HepG2 (cell line): Measurements from ENCODE around the gene THOP1. TPM values are rescaled to one million over a fixed set of nuclear protein-coding genes. Genes with fewer than 3 reads are reported as not detected.
A peak's percentile ranks its signal among the peaks of the same experiment; 100 is the strongest.

Experiments used
- HNRNPLL ChIP-seq: fragments of 200-400 bp; formaldehyde crosslinking; IDR thresholded peaks from 2 replicates; pipeline ENCODE4 v1.6.1; 2017; ENCODE audit warnings: mild to moderate bottlenecking, low read depth, low read length; ENCODE audit not compliant: poor library complexity, severe bottlenecking
- IRX3 ChIP-seq: sonication (generic); formaldehyde crosslinking; IDR thresholded peaks from 2 replicates; pipeline ENCODE4 v1.8.1; 2023; ENCODE audit warnings: mild to moderate bottlenecking, low read depth, missing genetic modification reagents, borderline replicate concordance
- KAT8 ChIP-seq: IDR thresholded peaks from 2 replicates; pipeline ENCODE4 v1.6.1; 2016; ENCODE audit warnings: missing genetic modification reagents, missing compliant biosample characterization
- KDM5B ChIP-seq: sonication (generic); formaldehyde crosslinking; IDR thresholded peaks from 2 replicates; pipeline ENCODE4 v1.4.0; 2020; ENCODE audit warnings: missing genetic modification reagents, mild to moderate bottlenecking, borderline replicate concordance
- KLF11 ChIP-seq: IDR thresholded peaks from 2 replicates; pipeline ENCODE4 v1.6.1; 2016; ENCODE audit warnings: missing compliant biosample characterization
- NFYC ChIP-seq: IDR thresholded peaks from 2 replicates; pipeline ENCODE4 v1.6.1; 2016; ENCODE audit warnings: missing genetic modification reagents, missing compliant biosample characterization
- RELA ChIP-seq: sonication (generic); formaldehyde crosslinking; IDR thresholded peaks from 2 replicates; pipeline ENCODE4 v1.4.0; 2020; ENCODE audit warnings: missing genetic modification reagents
- SIN3B ChIP-seq: fragments of 150-350 bp; IDR thresholded peaks from 2 replicates; pipeline ENCODE4 v1.6.1; 2014; ENCODE audit warnings: low read length
- SMC3 ChIP-seq: IDR thresholded peaks from 2 replicates; pipeline ENCODE4 v1.6.1; 2011; ENCODE audit warnings: low read length, improper control_type of control experiment
- TEF ChIP-seq: sonication (generic); formaldehyde crosslinking; IDR thresholded peaks from 2 replicates; pipeline ENCODE4 v1.5.0; 2020; ENCODE audit warnings: missing genetic modification reagents
- ZBTB39 ChIP-seq: sonication (generic); formaldehyde crosslinking; IDR thresholded peaks from 2 replicates; pipeline ENCODE4 v1.5.0; 2020; ENCODE audit warnings: missing genetic modification reagents
- ZHX2 ChIP-seq, 2 experiments: sonication (generic) in 1 of 2; formaldehyde crosslinking in 1 of 2; IDR thresholded peaks; 2 replicates each; pipeline versions ENCODE4 v1.6.1 to v1.9.0; 2014 to 2022; ENCODE audit warnings: antibody characterized with exemption in 1 of 2, borderline replicate concordance in 1 of 2, inconsistent platforms in 1 of 2, low read depth in 1 of 2, missing genetic modification reagents in 1 of 2
- ZNF253 ChIP-seq: sonication (generic); formaldehyde crosslinking; IDR thresholded peaks from 2 replicates; pipeline ENCODE4 v1.8.0; 2022; ENCODE audit warnings: mild to moderate bottlenecking, missing genetic modification reagents, borderline replicate concordance
- ZNF362 ChIP-seq: sonication (generic); formaldehyde crosslinking; IDR thresholded peaks from 2 replicates; pipeline ENCODE4 v1.4.0; 2020; ENCODE audit warnings: missing genetic modification reagents, mild to moderate bottlenecking, borderline replicate concordance
- ZNF446 ChIP-seq: sonication (generic); formaldehyde crosslinking; IDR thresholded peaks from 2 replicates; pipeline ENCODE4 v1.5.0; 2020; ENCODE audit warnings: mild to moderate bottlenecking, missing genetic modification reagents
- ZNF614 ChIP-seq: IDR thresholded peaks from 2 replicates; pipeline ENCODE4 v1.6.1; 2018; ENCODE audit warnings: missing biosample characterization, missing genetic modification reagents, inconsistent platforms, borderline replicate concordance
- ZNF660 ChIP-seq: sonication (generic); formaldehyde crosslinking; IDR thresholded peaks from 2 replicates; pipeline ENCODE4 v1.5.1; 2020; ENCODE audit warnings: mild to moderate bottlenecking, low read depth, missing genetic modification reagents, borderline replicate concordance
- ZSCAN29 ChIP-seq: sonication (generic); formaldehyde crosslinking; conservative IDR thresholded peaks from 2 replicates; pipeline ENCODE4 v1.4.0; 2020; ENCODE audit warnings: mild to moderate bottlenecking, missing genetic modification reagents
- polyA plus RNA-seq, 8 experiments: library from polyadenylated mRNA; depleted of rRNA in 3 of 8; stranded (reverse) in 7 of 8; unstranded in 1 of 8; fragments of >200 nt; fragmentation: Illumina TruSeq in 4 of 8; extraction: Trizol in 4 of 8; gene quantifications; 2 replicates each; pipeline versions ENCODE4 v1.2.1 to v1.2.3, GENCODE V29; 2011 to 2016; ENCODE audit warnings: low read depth in 4 of 8, missing spikeins in 1 of 8, mixed read lengths in 1 of 8; ENCODE audit not compliant: insufficient read depth in 1 of 8
- total RNA-seq, 5 experiments: library from RNA; depleted of rRNA; stranded (reverse); fragments of >200 nt; fragmentation: Illumina TruSeq; extraction: Trizol; gene quantifications; 2 replicates each; pipeline ENCODE4 v1.2.3, GENCODE V29; 2016; ENCODE audit warnings: low read depth in 1 of 5

Gene THOP1
- total and polyA plus RNA-seq, 2 of the 13 experiments (the other 11 are each of a cell fraction or from before 2014, with no cell fraction given), result 74.4 to 116 TPM

- TF ChIP-seq SIN3B (peak; percentile 56; the same call in 1 of the 2 replicates), HNRNPLL (peak; percentile 89), ZNF253 (CRISPR knock-in tag) (peak; percentile 96), ZNF660 (CRISPR knock-in tag) (no peak), RELA (CRISPR knock-in tag) (no peak), IRX3 (CRISPR knock-in tag) (peak; percentile 91; the same call in 1 of the 2 replicates), NFYC (CRISPR knock-in tag) (peak; percentile 69; the same call in 1 of the 2 replicates), ZNF614 (peak; percentile 73; the same call in 1 of the 2 replicates), ZBTB39 (CRISPR knock-in tag) (0 out of 2 replicates have a peak, but pooled peaks have one; percentile 73), ZSCAN29 (CRISPR knock-in tag) (no peak), ZNF362 (CRISPR knock-in tag) (peak; percentile 46; the same call in 1 of the 2 replicates), ZHX2 (IDR thresholded peaks at IDR 0.05; ENCODE audit: low read depth) (peak; percentile 88), ZHX2 (CRISPR knock-in tag; IDR thresholded peaks at IDR 0.05; ENCODE audit: borderline replicate concordance) (peak; percentile 95), SMC3 (peak; percentile 22; the same call in 1 of the 2 replicates), TEF (CRISPR knock-in tag) (peak; percentile 92), KDM5B (CRISPR knock-in tag) (peak; percentile 94), ZNF446 (peak; percentile 89; the same call in 1 of the 2 replicates), KAT8 (peak; percentile 95), KLF11 (CRISPR knock-in tag) (peak; percentile 95; the same call in 1 of the 2 replicates)
These were observed 2.1 kb upstream of the THOP1 start, which contains the start of gene SGTA (continued) for GRCh38 chr19:2782936-2783780.
